B cell (primary cell): ENCODE data around the gene ZNF483. TPM values are rescaled to one million over a fixed set of nuclear protein-coding genes. Genes with fewer than 3 reads are reported as not detected.

ENCODE experiments used
- ATAC-seq: fragments of 200-7000 bp; cut with Tn5 transposase; one replicate; pipeline ENCODE4 v1.10.0; 2021; ENCODE audit warnings: low read depth, mild to moderate bottlenecking, moderate number of reproducible peaks, moderate library complexity
- CTCF ChIA-PET: fragments of 350-600 bp; sonication (Branson Sonifier 250); formaldehyde crosslinking; loops from one replicate; lab custom pipeline; 2021; ENCODE audit warnings: antibody characterized with exemption, inconsistent platforms; lab: Charles Lee
- POLR2A ChIA-PET: fragments of 350-600 bp; sonication (Branson Sonifier 250); formaldehyde crosslinking; loops from one replicate; lab custom pipeline; 2021; ENCODE audit warnings: antibody characterized with exemption; lab: Charles Lee
- DNase-seq: peaks from one replicate; pipeline ENCODE4 v3.0.0; 2013
- H2AFZ ChIP-seq: 2 replicates; pipeline ENCODE4 v1.6.1; 2012; ENCODE audit warnings: mild to moderate bottlenecking, low read depth, low read length; ENCODE audit not compliant: insufficient read depth, poor library complexity, severe bottlenecking
- H3K27ac ChIP-seq, 2 donors: 1 replicate in 1 of 2; 2 replicates in 1 of 2; pipeline ENCODE4 v1.5.1; 2012 to 2013; ENCODE audit warnings: low read length in 2 of 2, mild to moderate bottlenecking in 2 of 2, moderate library complexity in 1 of 2
- H3K27me3 ChIP-seq, 4 experiments: fragments of 200-600 bp in 1 of 4; sonication (generic) in 1 of 4; replicated peaks in 1 of 4; 1 replicate in 2 of 4; 2 replicates in 2 of 4; pipeline versions ENCODE4 v1.6.1 to v1.7.0; 2013 to 2016; ENCODE audit warnings: low read length in 3 of 4, mild to moderate bottlenecking in 2 of 4, mixed read lengths in 1 of 4, moderate library complexity in 1 of 4; ENCODE audit not compliant: insufficient read depth in 4 of 4, control insufficient read depth in 3 of 4; ENCODE audit errors: control extremely low read depth in 1 of 4
- H3K36me3 ChIP-seq, 2 experiments: replicated peaks in 1 of 2; 1 replicate in 1 of 2; 2 replicates in 1 of 2; pipeline versions ENCODE4 v1.6.1 to v1.7.1; 2013; ENCODE audit warnings: low read length in 1 of 2; ENCODE audit not compliant: insufficient read depth in 2 of 2, control insufficient read depth in 1 of 2; ENCODE audit errors: control extremely low read depth in 1 of 2, extremely low read depth in 1 of 2
- H3K4me1 ChIP-seq, 2 donors: fragments of 200-600 bp in 1 of 2; sonication (generic) in 1 of 2; 1 replicate in 1 of 2; 2 replicates in 1 of 2; pipeline versions ENCODE4 v1.5.1 to v1.6.1; 2013 to 2017; ENCODE audit warnings: low read length in 2 of 2; ENCODE audit not compliant: control insufficient read depth in 2 of 2, insufficient read depth in 2 of 2
- H3K4me2 ChIP-seq: replicated peaks from 2 replicates; pipeline ENCODE3; 2012; ENCODE audit warnings: mild to moderate bottlenecking, low read depth, low read length; ENCODE audit not compliant: poor library complexity, severe bottlenecking
- H3K4me3 ChIP-seq, 5 experiments: fragments of 200-600 bp in 1 of 5; sonication (generic) in 1 of 5; 1 replicate in 3 of 5; 2 replicates in 2 of 5; pipeline versions ENCODE4 v1.5.1 to v1.7.0; 2011 to 2016; ENCODE audit warnings: low read length in 4 of 5, mild to moderate bottlenecking in 4 of 5, low read depth in 2 of 5, control low read depth in 1 of 5, moderate library complexity in 1 of 5; ENCODE audit not compliant: insufficient read depth in 1 of 5; ENCODE audit errors: control extremely low read depth in 1 of 5, extremely low read depth in 1 of 5
- H3K79me2 ChIP-seq: fragments of 200-600 bp; sonication (generic); one replicate; pipeline ENCODE4 v1.6.0; 2016; ENCODE audit warnings: low read length; ENCODE audit not compliant: control insufficient read depth, insufficient read depth
- H3K9ac ChIP-seq: fragments of 200-600 bp; sonication (generic); 2 replicates; pipeline ENCODE4 v1.6.1; 2017; ENCODE audit warnings: mild to moderate bottlenecking, low read length, moderate library complexity
- H3K9me3 ChIP-seq, 3 donors: one replicate each; pipeline versions ENCODE4 v1.6.1 to v1.7.1; 2013; ENCODE audit warnings: low read length in 2 of 3; ENCODE audit not compliant: control insufficient read depth in 2 of 3, insufficient read depth in 1 of 3; ENCODE audit errors: control extremely low read depth in 1 of 3
- H4K20me1 ChIP-seq: 2 replicates; pipeline ENCODE4 v1.6.0; 2012; ENCODE audit warnings: mild to moderate bottlenecking, low read length; ENCODE audit not compliant: insufficient read depth, control insufficient read depth, poor library complexity, severe bottlenecking
- H3K27ac Mint-ChIP-seq: one replicate; pipeline ENCODE4 v1.8.0; 2021; ENCODE audit warnings: mixed read lengths
- H3K27me3 Mint-ChIP-seq: one replicate; pipeline ENCODE4 v1.8.0; 2021; ENCODE audit warnings: mixed read lengths
- H3K4me1 Mint-ChIP-seq: one replicate; pipeline ENCODE4 v1.8.0; 2021; ENCODE audit warnings: mixed read lengths
- H3K4me3 Mint-ChIP-seq: one replicate; pipeline ENCODE4 v1.8.0; 2021; ENCODE audit warnings: mixed read lengths
- H3K9me3 Mint-ChIP-seq: one replicate; pipeline ENCODE4 v1.8.0; 2022; ENCODE audit warnings: mixed read lengths; ENCODE audit not compliant: insufficient read depth
- EZH2 ChIP-seq: IDR thresholded peaks from 2 replicates; pipeline ENCODE4 v1.6.1; 2012; ENCODE audit warnings: borderline replicate concordance, low read depth, mild to moderate bottlenecking, moderate library complexity, low read length; ENCODE audit not compliant: insufficient read depth, poor library complexity, severe bottlenecking
- WGBS: methylation state at CpG from one replicate; pipeline ENCODE4 v1.1.5; 2013; ENCODE audit warnings: missing lambda C conversion rate; ENCODE audit not compliant: insufficient coverage; 5-methylcytosine and 5-hydroxymethylcytosine counted together
- intact Hi-C: fragments of 100-400 bp; cut with micrococcal nuclease; formaldehyde crosslinking; loops from one replicate; pipeline ENCODE4 v1.10.0; 2022
- polyA plus RNA-seq: library from polyadenylated mRNA; depleted of rRNA; stranded (reverse); fragments of >200 nt; gene quantifications from 2 replicates; pipeline ENCODE4 v1.2.3, GENCODE V29; 2012
- total RNA-seq, 2 donors: library from RNA; stranded (reverse); fragments of 120-200 nt in 1 of 2; gene quantifications; 1 replicate in 1 of 2; 2 replicates in 1 of 2; pipeline versions ENCODE4 v1.2.3 to v1.2.4, GENCODE V29; 2013 to 2022
- TF ChIP-seq, protein P1 (sequence below): fragments of 200-600 bp; IDR thresholded peaks from one replicate; pipeline ENCODE4 v1.8.0; 2022; ENCODE audit warnings: antibody characterized with exemption, mild to moderate bottlenecking

Gene ZNF483
- total and polyA plus RNA-seq, 2 donors (not counting 1 experiment from before 2014, with no cell fraction given): 0.43 to 3.0 TPM

- Mint-ChIP-seq H3K4me3 (no peak overlapping the region), H3K9me3 (no peaks in the 10 kb centered on the region), H3K27ac (no peak overlapping the region), H3K4me1 (no peaks in the 10 kb centered on the region), H3K27me3 (peaks cover 28% of the 10 kb centered on the region)
- H4K20me1 ChIP-seq: no peaks in the 10 kb centered on the region
- no peak overlapping the region for H3K4me3 ChIP-seq
- intact Hi-C loops: no loop called here
- peak; percentile 39 for ATAC-seq
- POLR2A ChIA-PET: interaction anchor here (0.6 kb wide), 1 partner anchor 23 kb away, joined by 3 read pairs; the partner anchor contains the start of gene PTGR1
- no peak overlapping the region for H3K4me2 ChIP-seq
- H2AFZ ChIP-seq: no peak overlapping the region
- no peak overlapping the region for H3K27ac ChIP-seq
- no peaks in the 10 kb centered on the region for H3K9me3 ChIP-seq
- no peaks in the 10 kb centered on the region for H3K79me2 ChIP-seq
- H3K9ac ChIP-seq: no peak overlapping the region
- peak; percentile 41 for DNase-seq
- H3K36me3 ChIP-seq: no peaks in the 10 kb centered on the region
- CTCF ChIA-PET: interaction anchor here (0.6 to 1.7 kb wide), 7 partner anchors 9 to 453 kb away, joined by 3 to 10 read pairs (median 3); partner anchors contain the start of gene DNAJC25
- WGBS: 0% methylated on average over 1 of the region's 2 CpGs
- no peaks in the 10 kb centered on the region for H3K4me1 ChIP-seq
- TF ChIP-seq EZH2: no peak
- TF ChIP-seq, protein P1, sequence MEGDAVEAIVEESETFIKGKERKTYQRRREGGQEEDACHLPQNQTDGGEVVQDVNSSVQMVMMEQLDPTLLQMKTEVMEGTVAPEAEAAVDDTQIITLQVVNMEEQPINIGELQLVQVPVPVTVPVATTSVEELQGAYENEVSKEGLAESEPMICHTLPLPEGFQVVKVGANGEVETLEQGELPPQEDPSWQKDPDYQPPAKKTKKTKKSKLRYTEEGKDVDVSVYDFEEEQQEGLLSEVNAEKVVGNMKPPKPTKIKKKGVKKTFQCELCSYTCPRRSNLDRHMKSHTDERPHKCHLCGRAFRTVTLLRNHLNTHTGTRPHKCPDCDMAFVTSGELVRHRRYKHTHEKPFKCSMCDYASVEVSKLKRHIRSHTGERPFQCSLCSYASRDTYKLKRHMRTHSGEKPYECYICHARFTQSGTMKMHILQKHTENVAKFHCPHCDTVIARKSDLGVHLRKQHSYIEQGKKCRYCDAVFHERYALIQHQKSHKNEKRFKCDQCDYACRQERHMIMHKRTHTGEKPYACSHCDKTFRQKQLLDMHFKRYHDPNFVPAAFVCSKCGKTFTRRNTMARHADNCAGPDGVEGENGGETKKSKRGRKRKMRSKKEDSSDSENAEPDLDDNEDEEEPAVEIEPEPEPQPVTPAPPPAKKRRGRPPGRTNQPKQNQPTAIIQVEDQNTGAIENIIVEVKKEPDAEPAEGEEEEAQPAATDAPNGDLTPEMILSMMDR: peak; percentile 73
- peaks cover 0 to 9% (median 3%) of the 10 kb centered on the region in 4 experiments for H3K27me3 ChIP-seq
These were observed 97.0 kb downstream of the ZNF483 start for GRCh38 chr9:111621895-111622480.

- no peaks in the 10 kb centered on the region for H4K20me1 ChIP-seq
- H3K4me3 ChIP-seq: no peak overlapping the region
- TF ChIP-seq, protein P1: no peak
- no peak for TF ChIP-seq EZH2
- ChIA-PET POLR2A (no interaction called here), CTCF (no interaction called here)
- no CpG with 5 or more reads among the region's 3 CpGs for WGBS
- DNase-seq: no peak
- H2AFZ ChIP-seq: no peak overlapping the region
- no peaks in the 10 kb centered on the region for H3K79me2 ChIP-seq
- peaks cover 0 to 9% (median 3%) of the 10 kb centered on the region in 4 experiments for H3K27me3 ChIP-seq
- no peak overlapping the region for H3K4me3 Mint-ChIP-seq
- H3K36me3 ChIP-seq: no peaks in the 10 kb centered on the region
- no peak overlapping the region for H3K27ac Mint-ChIP-seq
- H3K9me3 ChIP-seq: no peaks in the 10 kb centered on the region
- no peak overlapping the region for H3K9ac ChIP-seq
- intact Hi-C loops: no loop called here
- peaks cover 28% of the 10 kb centered on the region for H3K27me3 Mint-ChIP-seq
- ATAC-seq: no peak
- no peak overlapping the region for H3K27ac ChIP-seq
- no peaks in the 10 kb centered on the region for H3K9me3 Mint-ChIP-seq
- H3K4me1 ChIP-seq: no peaks in the 10 kb centered on the region
- H3K4me1 Mint-ChIP-seq: no peaks in the 10 kb centered on the region
- H3K4me2 ChIP-seq: no peak overlapping the region
These were observed 97.6 kb downstream of the ZNF483 start for GRCh38 chr9:111622626-111623025.
